PFSK-1 (cell line): ENCODE measurements around the gene GNAZ.

Source experiments
- FOXP2 ChIP-seq: optimal IDR thresholded peaks from 2 replicates; pipeline ENCODE3; 2011; ENCODE audit warnings: borderline replicate concordance, control low read depth, inconsistent platforms; ENCODE audit not compliant: insufficient read depth; ENCODE audit errors: extremely low read length, extremely low read depth
- POLR2AphosphoS5 ChIP-seq: IDR thresholded peaks from 2 replicates; pipeline ENCODE4 v1.6.1; 2012; ENCODE audit warnings: low read depth, mild to moderate bottlenecking, control low read depth, low read length, moderate library complexity
- REST ChIP-seq, 2 experiments: IDR thresholded peaks; 2 replicates each; pipeline versions ENCODE4 v1.6.1 to v1.8.0; 2011 to 2012; ENCODE audit warnings: low read depth in 2 of 2, low read length in 2 of 2, control low read depth in 1 of 2, inconsistent platforms in 1 of 2, mild to moderate bottlenecking in 1 of 2, moderate library complexity in 1 of 2; ENCODE audit not compliant: insufficient read depth in 1 of 2
- SIN3A ChIP-seq: IDR thresholded peaks from 2 replicates; pipeline ENCODE4 v1.6.1; 2012; ENCODE audit warnings: mild to moderate bottlenecking, low read length, moderate library complexity, borderline replicate concordance; ENCODE audit not compliant: insufficient read depth
- TAF1 ChIP-seq: IDR thresholded peaks from 2 replicates; pipeline ENCODE4 v1.6.1; 2012; ENCODE audit warnings: low read length, control low read depth, borderline replicate concordance; ENCODE audit not compliant: insufficient read depth

The GNAZ gene

DNA sequence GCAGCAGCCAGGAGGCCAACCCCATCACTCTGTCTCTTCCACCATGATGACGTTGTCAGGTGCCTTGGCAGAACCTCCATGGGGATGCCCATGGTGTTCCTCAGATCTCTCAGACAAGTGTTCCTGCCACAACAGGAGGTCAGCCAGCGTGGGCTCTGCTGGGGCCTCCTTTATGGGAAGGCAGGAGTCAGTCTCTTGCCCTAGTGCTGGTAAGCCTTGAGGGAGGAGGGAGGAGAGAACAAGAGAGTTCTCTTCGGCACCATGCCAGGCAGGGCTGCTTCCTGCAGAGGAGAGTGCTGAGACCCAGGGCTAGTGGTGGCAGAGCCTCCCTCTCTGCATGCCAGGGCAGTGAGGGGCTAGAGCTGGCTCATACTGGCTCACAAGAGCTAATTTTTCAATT, 32.5 kb downstream of the GNAZ start:
- TF ChIP-seq REST (IDR thresholded peaks at IDR 0.05; ENCODE audit: insufficient read depth in 1 of 2, low read depth in 2 of 2, low read length in 2 of 2) = no peak
- no peak for TF ChIP-seq POLR2AphosphoS5
- no peak for TF ChIP-seq TAF1
- no peak for TF ChIP-seq SIN3A
- no peak for TF ChIP-seq FOXP2

- TF ChIP-seq SIN3A (no peak), REST (IDR thresholded peaks at IDR 0.05; ENCODE audit: insufficient read depth in 1 of 2, low read depth in 2 of 2, low read length in 2 of 2) (no peak), FOXP2 (no peak), POLR2AphosphoS5 (no peak), TAF1 (no peak)
These were observed 33.1 kb downstream of the GNAZ start for GRCh38 chr22:23103199-23103954.

DNA sequence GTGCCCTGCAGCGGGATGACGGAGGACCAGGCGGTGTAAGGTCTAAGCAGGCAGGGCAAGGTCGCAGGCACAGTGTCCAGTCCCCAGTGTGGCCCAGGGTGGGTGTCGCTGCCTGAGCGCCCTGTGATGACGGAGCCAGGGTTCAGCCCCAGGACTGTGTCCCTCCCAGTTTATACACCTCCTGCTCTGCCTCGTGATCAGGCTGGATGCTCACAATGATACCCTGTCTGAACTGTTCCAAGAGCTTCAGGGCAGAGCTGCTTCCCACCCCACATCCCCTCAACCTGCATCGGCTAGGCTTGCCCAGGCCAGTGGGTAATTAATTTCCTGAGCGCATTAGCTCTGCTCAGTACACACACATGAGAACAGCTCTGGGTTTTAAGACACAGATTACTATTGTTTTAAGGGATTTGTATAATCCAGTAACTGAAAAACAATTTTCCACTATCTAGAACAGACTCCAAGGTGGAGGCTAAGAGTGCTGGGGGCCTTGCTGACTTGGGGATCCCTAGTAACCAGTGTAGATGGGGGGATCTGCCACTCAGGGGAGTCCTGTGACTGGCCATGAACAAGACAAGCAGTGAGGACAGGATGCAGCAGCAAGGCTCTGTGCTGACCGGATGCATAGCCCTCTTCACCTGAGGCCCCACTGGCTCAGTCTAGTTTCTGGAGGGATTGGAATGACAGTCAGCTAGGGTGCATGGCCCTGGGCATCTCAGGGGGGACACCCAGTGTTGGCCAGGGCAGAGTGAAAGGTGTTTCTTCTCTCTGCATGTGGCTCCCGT, 34.1 kb downstream of the GNAZ start:
- TF ChIP-seq FOXP2 = no peak
- no peak for TF ChIP-seq TAF1
- no peak for TF ChIP-seq REST (IDR thresholded peaks at IDR 0.05; ENCODE audit: insufficient read depth in 1 of 2, low read depth in 2 of 2, low read length in 2 of 2)
- TF ChIP-seq SIN3A = no peak
- TF ChIP-seq POLR2AphosphoS5 = no peak

DNA sequence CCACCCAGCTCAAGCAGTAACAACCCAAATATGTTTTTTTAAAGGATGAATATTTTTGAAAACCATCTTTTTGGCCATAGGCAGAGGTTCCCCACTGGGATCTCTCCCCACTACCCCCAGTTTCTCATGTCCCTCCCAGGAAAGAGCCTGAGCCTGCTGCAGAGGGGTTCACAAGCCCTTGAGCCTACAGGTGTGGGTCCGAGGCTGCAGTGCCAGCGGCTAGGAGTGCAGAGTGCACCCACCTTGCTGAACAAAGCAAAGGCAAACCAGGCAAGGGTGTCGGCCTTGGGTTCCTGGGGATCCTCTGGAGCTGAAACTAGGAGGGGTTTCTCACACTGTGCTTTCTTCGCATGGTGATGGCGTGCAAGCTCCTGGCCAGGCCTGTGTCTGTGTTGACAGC, 35.0 kb downstream of the GNAZ start:
- TF ChIP-seq REST (IDR thresholded peaks at IDR 0.05; ENCODE audit: insufficient read depth in 1 of 2, low read depth in 2 of 2, low read length in 2 of 2) (no peak), POLR2AphosphoS5 (no peak), TAF1 (no peak), SIN3A (no peak), FOXP2 (no peak)
